Effector memory CD8-positive, alpha-beta T cell (primary cell): Measurements from ENCODE around the gene MATK.

Experiments used
- ATAC-seq: fragments of 150-1000 bp; cut with Tn5 transposase; replicated peaks from 2 replicates; pipeline ENCODE4 v1.10.0; 2021; ENCODE audit warnings: mild to moderate bottlenecking, moderate library complexity
- DNase-seq, 3 experiments: peaks; one replicate each; pipeline ENCODE4 v3.0.0; 2021
- H3K27ac Mint-ChIP-seq, 2 donors: one replicate each; pipeline ENCODE4 v1.8.0; 2022; ENCODE audit warnings: mild to moderate bottlenecking in 2 of 2, mixed read lengths in 2 of 2, moderate library complexity in 2 of 2
- H3K27me3 Mint-ChIP-seq, 2 donors: one replicate each; pipeline ENCODE4 v1.8.0; 2022; ENCODE audit warnings: mixed read lengths in 2 of 2
- H3K36me3 Mint-ChIP-seq: one replicate; pipeline ENCODE4 v1.8.0; 2022; ENCODE audit warnings: mild to moderate bottlenecking, moderate library complexity, mixed read lengths; ENCODE audit not compliant: insufficient read depth
- H3K4me1 Mint-ChIP-seq, 2 donors: one replicate each; pipeline ENCODE4 v1.8.0; 2022; ENCODE audit warnings: low read depth in 2 of 2, mixed read lengths in 2 of 2
- H3K4me3 Mint-ChIP-seq, 2 donors: one replicate each; pipeline ENCODE4 v1.8.0; 2022; ENCODE audit warnings: mild to moderate bottlenecking in 2 of 2, mixed read lengths in 2 of 2, moderate library complexity in 2 of 2
- H3K9me3 Mint-ChIP-seq, 2 donors: one replicate each; pipeline ENCODE4 v1.8.0; 2022; ENCODE audit warnings: mixed read lengths in 2 of 2

The MATK gene

DNA sequence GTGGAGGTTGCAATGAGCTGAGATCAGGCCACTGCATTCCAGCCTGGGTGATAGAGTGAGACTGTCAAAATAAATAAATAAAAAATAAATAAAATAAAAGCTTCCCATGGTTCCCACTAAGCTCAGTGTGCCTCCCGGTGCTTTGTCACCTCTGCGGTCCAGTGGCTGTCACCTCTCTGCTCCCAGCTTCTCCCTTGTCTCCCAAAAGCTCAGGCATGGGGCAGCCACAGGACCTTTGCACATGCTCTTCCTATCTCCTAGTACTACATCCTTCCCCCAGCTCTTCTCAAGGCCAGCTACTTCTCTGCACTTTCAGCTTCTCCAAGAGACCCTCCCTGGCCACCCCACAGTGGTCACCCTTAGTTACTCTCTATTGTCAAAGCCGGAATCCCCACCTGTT, 7.6 kb upstream of the MATK start:
- Mint-ChIP-seq H3K4me1 (peaks cover 38 to 46% of the 10 kb centered on the region in 2 donors), H3K4me3 (no peak overlapping the region), H3K27me3 (no peaks in the 10 kb centered on the region), H3K9me3 (peaks cover 6 to 7% of the 10 kb centered on the region in 2 donors), H3K27ac (no peak overlapping the region), H3K36me3 (peaks cover 5% of the 10 kb centered on the region)
- ATAC-seq (no peak), DNase-seq (no peak)

DNA sequence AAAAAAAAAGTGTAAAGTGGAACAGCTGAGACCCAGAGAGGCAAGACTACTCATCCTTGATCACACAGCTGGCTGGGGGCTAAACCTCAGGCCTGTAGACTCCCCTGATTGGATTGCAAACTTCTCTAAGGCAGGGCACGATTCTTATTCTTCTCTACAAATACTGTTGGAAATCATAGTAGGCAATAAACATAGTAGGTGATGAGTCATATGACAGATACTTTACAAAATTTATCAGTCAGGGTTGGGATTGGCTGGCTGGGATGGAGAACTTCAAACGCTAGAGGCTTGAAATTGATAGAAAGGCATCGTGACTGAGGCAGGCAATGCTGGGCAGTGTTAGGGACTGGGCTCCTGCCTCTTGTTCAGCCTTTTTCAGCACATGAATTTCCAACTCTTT, 5.9 kb upstream of the MATK start:
- Mint-ChIP-seq H3K9me3 (peaks cover 6% of the 10 kb centered on the region in 2 donors), H3K36me3 (peaks cover 5% of the 10 kb centered on the region), H3K4me3 (no peak overlapping the region), H3K27ac (peak overlapping the region in 1 of 2 donors; percentile 65), H3K27me3 (no peaks in the 10 kb centered on the region), H3K4me1 (peaks cover 38 to 44% of the 10 kb centered on the region in 2 donors)
- no peak for ATAC-seq
- DNase-seq, result no peak

DNA sequence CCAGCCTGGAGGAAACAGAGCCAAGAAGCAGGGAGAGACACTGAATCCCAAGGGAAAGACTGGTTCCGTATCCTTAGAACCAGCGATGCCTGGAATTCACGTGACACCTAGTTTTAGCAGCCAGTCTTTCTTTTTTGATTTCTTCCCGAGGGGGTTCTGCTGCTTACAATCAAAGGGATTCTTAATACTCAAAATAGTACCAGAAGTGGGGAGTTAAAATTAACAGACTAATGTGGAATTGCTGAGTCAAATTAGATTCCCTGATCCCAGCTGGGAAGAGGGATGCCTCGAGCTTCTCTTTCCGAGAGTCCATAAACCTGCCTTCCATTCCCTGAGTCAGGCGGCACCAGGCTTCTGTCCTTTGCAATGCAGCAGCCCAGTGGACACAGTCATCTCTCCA, 4.8 kb upstream of the MATK start:
- H3K9me3 Mint-ChIP-seq, result no peaks in the 10 kb centered on the region
- no peak for ATAC-seq
- H3K4me1 Mint-ChIP-seq, result peaks cover 31 to 40% of the 10 kb centered on the region in 2 donors
- peak overlapping the region; percentile 81 to 83 for H3K4me3 Mint-ChIP-seq
- no peak for DNase-seq
- peaks cover 11% of the 10 kb centered on the region for H3K36me3 Mint-ChIP-seq
- H3K27me3 Mint-ChIP-seq, result no peaks in the 10 kb centered on the region
- peak overlapping the region; percentile 85 to 87 for H3K27ac Mint-ChIP-seq

DNA sequence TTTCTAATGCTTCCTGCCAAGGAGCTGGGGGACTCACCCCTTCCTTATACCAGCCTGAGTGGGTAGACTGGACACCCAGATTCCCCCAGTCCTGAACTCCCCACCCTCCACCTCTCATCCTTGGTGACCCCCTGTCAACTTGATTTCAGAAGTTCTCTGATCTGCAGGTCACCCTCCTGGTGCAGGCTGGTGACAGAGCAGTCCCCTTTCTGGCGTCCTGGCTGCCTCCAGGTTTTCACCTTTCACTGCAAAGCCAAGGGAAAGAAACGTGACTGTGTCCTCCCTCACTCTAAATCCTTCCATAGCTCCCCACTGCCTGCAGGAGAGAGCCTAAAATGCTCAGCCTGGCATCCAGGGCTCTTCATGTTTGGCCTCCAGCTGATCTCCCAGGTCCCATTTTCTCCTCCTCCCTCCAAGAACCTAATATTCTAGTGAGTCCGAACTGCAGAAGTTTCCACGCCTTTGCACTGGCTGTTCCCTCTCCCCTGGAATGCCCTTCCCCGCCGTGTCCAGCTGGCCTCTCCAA, 4.1 kb upstream of the MATK start:
- ATAC-seq, result no peak
- H3K4me1 Mint-ChIP-seq, result peaks cover 31 to 40% of the 10 kb centered on the region in 2 donors
- no peak for DNase-seq
- peaks cover 11% of the 10 kb centered on the region for H3K36me3 Mint-ChIP-seq
- H3K9me3 Mint-ChIP-seq, result no peaks in the 10 kb centered on the region
- peak overlapping the region; percentile 81 to 83 for H3K4me3 Mint-ChIP-seq
- H3K27me3 Mint-ChIP-seq, result no peaks in the 10 kb centered on the region
- peak overlapping the region; percentile 85 to 87 for H3K27ac Mint-ChIP-seq

DNA sequence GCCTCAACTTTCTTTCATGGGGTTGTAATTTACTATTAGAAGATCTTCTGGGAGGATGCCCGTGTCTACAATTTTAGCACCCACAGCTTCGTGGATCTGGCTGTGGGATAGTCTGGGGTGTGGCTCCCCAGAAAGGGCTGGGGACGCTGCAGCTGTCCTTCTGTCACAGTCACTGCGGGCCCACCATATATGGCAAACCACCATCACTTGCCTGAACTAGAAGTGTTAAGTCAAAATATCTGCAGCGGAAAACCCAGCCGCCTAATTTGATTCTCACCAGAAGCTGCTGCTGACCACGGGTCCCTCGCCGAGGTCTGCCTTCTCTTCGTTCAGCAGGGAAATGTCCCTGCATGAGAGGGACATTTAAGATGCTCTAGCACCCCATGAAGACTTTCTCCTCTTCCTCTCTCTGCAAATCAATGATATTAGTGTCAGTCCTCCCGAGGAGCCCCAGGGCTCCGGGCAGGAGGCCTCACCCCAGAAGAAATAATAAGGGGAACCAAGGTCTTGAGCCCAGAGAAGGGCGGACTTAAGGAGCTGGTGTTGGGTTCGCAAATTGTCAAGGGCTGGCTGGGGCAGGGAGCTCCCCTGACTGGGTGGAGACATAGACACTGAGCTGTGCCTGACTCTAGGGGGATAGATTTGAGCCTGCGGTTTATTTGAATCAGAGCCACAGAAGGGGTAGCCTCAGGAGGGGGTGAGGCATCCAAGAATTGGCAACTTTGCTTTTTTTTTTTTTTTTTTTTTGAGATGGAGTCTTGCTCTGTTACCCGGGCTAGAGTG, 3.0 kb upstream of the MATK start:
- peak; percentile 53 to 61 (median 53) for DNase-seq
- Mint-ChIP-seq H3K36me3 (peaks cover 19% of the 10 kb centered on the region), H3K27me3 (no peaks in the 10 kb centered on the region), H3K9me3 (no peaks in the 10 kb centered on the region), H3K27ac (peak overlapping the region; percentile 85 to 87), H3K4me3 (peak overlapping the region; percentile 81 to 83), H3K4me1 (peaks cover 35 to 42% of the 10 kb centered on the region in 2 donors)
- peak; percentile 74 for ATAC-seq

DNA sequence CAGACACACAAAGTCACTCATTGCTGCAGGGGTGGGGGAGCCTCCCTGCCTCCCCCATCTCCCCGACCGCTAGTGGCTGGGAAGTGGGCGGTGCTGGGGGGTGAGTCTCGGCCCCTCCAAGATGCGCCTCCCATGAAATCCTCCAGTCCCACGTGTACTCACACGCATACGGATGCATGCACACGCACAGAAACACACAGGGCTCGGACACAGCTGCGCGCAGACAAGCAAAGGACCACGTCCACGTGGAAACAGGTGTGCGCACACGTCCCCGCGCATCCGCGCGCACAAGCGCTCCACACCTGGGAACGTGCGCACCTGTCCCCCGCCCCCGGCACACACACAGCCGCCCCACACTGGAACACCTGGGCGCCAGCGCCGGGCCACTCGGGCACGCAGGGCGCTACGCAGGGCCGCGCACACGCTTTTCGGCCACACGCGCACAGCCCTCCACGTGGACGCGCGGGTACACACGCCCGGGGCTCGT, 687 bp downstream of the MATK start:
- H3K27ac Mint-ChIP-seq, result peak overlapping the region; percentile 54 to 82
- peaks cover 36% of the 10 kb centered on the region for H3K36me3 Mint-ChIP-seq
- ATAC-seq (peak; percentile 9), DNase-seq (peak in 1 of 3 experiments; percentile 18)
- H3K27me3 Mint-ChIP-seq, result no peaks in the 10 kb centered on the region
- peaks cover 29 to 33% of the 10 kb centered on the region in 2 donors for H3K4me1 Mint-ChIP-seq
- H3K9me3 Mint-ChIP-seq, result peaks cover 8 to 11% of the 10 kb centered on the region in 2 donors
- peak overlapping the region; percentile 80 to 84 for H3K4me3 Mint-ChIP-seq

DNA sequence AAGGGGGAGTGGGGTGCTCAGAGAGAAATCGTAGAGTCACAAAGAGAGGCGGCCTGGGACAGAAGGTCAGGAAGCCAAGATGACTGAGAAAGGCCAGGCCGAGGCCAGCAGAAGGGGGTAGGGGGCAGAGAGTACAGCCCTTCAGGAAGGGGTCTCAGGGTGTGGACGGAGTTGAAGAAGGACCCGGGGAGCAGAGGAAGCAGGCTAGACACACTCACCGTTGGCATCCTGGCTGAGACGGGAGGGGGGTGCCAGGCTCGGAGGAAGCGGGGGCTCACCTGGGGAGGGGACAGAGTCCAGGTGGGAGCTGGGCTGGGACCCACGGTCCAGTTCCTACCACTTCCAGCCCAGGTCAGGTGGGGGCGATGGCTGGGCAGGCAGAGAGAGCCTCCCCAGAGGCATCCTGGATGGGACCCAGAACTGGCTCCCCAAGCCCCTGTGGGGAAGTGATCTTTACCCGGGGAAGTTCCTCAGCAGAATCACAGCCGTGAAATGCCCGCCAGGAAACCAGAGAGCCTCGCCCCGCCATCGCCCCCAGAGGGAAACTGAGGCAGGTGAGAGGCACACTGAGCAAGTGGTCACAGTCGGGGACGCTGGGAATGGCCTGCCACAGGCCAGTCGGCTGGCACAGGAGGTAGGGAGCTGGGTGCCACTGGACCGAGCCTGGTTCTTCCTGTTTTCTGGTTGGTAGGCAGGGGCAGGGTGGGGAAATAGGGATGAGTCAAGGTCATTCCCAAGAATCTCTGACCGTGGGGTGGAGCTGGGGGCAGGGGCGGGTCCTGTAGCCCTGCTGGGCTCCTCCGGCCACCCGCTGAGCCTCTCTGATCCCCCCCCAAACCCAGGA, 1.4 kb downstream of the MATK start:
- peak overlapping the region; percentile 54 to 82 for H3K27ac Mint-ChIP-seq
- peak overlapping the region; percentile 80 to 84 for H3K4me3 Mint-ChIP-seq
- no peaks in the 10 kb centered on the region for H3K27me3 Mint-ChIP-seq
- H3K9me3 Mint-ChIP-seq, result peaks cover 8 to 11% of the 10 kb centered on the region in 2 donors
- H3K36me3 Mint-ChIP-seq, result peaks cover 36% of the 10 kb centered on the region
- DNase-seq (no peak), ATAC-seq (no peak)
- H3K4me1 Mint-ChIP-seq, result peaks cover 22 to 26% of the 10 kb centered on the region in 2 donors

DNA sequence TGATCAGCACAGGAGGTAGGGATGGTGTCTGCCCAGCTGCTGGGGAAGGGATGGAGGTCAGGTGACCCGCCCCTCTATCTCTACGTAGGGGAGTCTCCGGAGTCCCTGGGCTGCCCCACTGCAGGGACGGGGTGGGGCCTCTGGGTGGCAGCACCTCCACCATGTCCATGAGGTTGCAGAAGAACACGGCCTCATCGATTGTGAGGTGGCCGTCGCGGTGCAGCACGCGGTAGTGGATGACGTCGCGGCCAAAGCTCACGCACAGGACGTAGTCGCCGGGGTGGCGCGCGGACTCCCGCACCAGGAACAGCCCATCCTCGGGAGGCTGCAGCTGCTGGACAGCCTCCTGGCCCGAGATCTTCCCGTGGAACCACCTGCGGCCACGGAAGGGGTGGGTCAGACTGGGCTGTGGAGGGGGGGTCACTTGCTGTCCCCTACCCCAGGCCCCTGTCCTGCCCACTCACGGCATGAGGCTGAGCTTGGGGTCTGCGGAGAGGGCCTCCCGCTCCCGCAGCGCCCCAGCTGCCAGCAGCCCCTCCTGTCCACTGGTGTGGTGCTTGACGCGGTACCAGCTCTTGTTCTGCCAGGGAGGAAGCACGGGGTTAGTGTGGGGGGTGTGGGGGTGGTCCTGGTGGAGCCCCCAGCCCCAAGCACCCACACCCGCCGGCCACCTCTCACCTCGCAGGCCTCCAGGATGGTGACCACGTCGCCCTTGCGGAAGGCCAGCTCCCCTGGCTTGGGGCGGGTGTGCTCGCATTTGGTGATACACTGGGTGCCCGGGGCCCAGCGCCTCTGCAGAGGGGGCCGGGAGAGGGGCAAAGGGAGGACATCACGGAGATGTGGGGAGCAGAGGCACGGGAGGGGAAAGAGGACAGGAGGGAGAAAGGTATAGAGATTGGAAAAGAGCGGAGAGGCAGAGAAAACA, 2.3 kb downstream of the MATK start:
- H3K27ac Mint-ChIP-seq, result peak overlapping the region; percentile 54 to 82
- DNase-seq (peak; percentile 44 to 57 (median 53)), ATAC-seq (peak; percentile 50)
- peaks cover 8 to 11% of the 10 kb centered on the region in 2 donors for H3K9me3 Mint-ChIP-seq
- peaks cover 15 to 18% of the 10 kb centered on the region in 2 donors for H3K4me1 Mint-ChIP-seq
- H3K4me3 Mint-ChIP-seq, result peak overlapping the region; percentile 80 to 84
- H3K27me3 Mint-ChIP-seq, result no peaks in the 10 kb centered on the region
- H3K36me3 Mint-ChIP-seq, result peaks cover 32% of the 10 kb centered on the region

DNA sequence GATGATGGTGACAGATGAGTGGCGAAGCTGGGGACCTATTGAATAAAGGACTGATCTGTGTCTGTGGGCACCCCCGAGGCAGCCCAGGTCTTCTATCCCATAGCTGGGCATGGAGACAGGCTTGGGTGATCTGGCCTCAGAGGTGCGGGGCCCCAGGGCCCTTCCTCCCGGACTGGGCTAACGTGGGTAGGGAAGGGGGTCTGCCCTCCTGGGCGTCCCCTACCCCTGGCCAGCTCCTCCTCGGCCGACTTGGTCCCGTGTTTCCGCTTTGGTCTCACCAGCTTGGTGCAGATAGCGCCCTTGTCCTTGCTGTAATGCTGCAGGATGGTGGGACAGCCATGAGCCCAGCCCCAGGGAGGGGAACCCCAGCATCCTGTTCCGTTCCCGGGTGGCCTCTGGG, 3.3 kb downstream of the MATK start:
- H3K36me3 Mint-ChIP-seq, result peaks cover 32% of the 10 kb centered on the region
- no peak for DNase-seq
- H3K27ac Mint-ChIP-seq, result no peak overlapping the region
- peaks cover 11 to 14% of the 10 kb centered on the region in 2 donors for H3K4me1 Mint-ChIP-seq
- peaks cover 8 to 11% of the 10 kb centered on the region in 2 donors for H3K9me3 Mint-ChIP-seq
- H3K4me3 Mint-ChIP-seq, result peak overlapping the region in 1 of 2 donors; percentile 4
- ATAC-seq, result no peak
- no peaks in the 10 kb centered on the region for H3K27me3 Mint-ChIP-seq

DNA sequence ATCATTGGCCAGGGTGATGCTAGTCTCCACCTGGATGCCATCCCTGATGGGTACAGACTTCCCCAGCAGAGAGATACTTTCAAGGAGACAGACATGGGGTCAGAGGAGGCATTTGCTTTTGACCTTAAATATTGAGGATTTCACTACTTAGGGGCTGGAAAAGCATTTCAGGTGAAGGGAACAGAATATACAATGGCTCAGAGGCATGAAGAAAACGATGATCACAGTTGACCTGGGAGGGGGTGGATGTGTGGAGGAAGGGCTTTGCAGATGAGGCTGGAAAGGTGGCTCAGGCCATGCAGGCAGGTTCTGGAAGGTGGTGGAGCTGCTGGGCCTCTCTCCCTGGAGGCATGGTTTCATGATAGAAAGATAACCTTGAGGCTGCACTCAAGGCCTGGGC, 3.9 kb downstream of the MATK start:
- H3K36me3 Mint-ChIP-seq, result peaks cover 32% of the 10 kb centered on the region
- ATAC-seq (no peak), DNase-seq (no peak)
- no peak overlapping the region for H3K4me3 Mint-ChIP-seq
- peaks cover 11 to 14% of the 10 kb centered on the region in 2 donors for H3K4me1 Mint-ChIP-seq
- peaks cover 8 to 11% of the 10 kb centered on the region in 2 donors for H3K9me3 Mint-ChIP-seq
- peak overlapping the region in 1 of 2 donors; percentile 82 for H3K27ac Mint-ChIP-seq
- no peaks in the 10 kb centered on the region for H3K27me3 Mint-ChIP-seq

DNA sequence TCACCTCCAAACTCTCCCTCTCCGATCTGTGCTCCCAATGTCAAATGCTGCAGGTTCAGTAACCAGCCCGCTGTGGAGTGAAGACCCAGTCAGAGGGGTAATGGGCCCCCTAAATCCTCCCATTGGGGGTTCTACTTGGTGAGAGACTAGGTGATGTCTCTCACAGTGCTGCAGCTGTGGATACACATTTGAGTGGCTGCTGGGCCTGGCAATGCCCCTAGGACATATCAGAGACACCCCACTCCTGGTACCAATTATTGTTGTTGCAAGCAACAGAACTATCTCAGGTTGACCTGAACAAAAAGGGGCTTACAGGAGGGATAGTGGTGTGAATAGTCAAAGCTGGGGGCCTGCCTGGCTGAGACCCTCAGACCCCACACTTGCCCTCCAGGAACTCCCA, 4.6 kb downstream of the MATK start:
- peaks cover 11 to 15% of the 10 kb centered on the region in 2 donors for H3K4me1 Mint-ChIP-seq
- H3K9me3 Mint-ChIP-seq, result peaks cover 8 to 11% of the 10 kb centered on the region in 2 donors
- DNase-seq, result no peak
- no peaks in the 10 kb centered on the region for H3K27me3 Mint-ChIP-seq
- peaks cover 30% of the 10 kb centered on the region for H3K36me3 Mint-ChIP-seq
- peak overlapping the region in 1 of 2 donors; percentile 82 for H3K27ac Mint-ChIP-seq
- ATAC-seq, result no peak
- H3K4me3 Mint-ChIP-seq, result no peak overlapping the region

DNA sequence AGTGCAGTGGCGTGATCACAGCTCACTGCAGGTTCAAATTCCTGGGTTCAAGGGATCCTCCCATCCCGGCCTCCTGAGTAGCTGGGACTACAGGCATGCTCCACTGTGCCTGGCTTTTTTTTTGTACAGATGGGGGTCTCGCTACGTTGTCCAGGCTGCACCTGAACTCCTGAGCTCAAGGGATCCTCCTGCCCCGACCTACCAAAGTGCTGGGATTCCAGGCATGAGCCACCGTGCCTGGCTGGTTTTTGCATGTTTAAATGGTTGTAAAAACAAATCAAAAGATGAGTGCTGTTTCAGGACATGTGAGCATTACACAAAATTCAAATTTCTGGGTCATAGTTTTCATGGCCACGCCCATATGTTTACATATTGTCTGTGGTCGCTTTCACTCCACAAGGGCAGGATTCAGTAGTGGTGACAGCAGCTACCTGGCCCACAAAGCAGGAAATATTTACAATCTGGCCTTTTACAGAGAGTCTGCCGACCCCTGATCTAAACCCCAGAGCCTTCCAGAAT, 5.3 kb downstream of the MATK start:
- Mint-ChIP-seq H3K27me3 (no peaks in the 10 kb centered on the region), H3K9me3 (peaks cover 8 to 11% of the 10 kb centered on the region in 2 donors), H3K4me1 (peaks cover 11 to 15% of the 10 kb centered on the region in 2 donors), H3K27ac (no peak overlapping the region), H3K36me3 (peaks cover 29% of the 10 kb centered on the region), H3K4me3 (no peak overlapping the region)
- no peak for DNase-seq
- peak; percentile 27 for ATAC-seq
